Caco-2 (cell line): ENCODE measurements around the gene IDS. TPM values are rescaled to one million over a fixed set of nuclear protein-coding genes. Genes with fewer than 3 reads are reported as not detected.

ENCODE experiments used
- BruUV-seq: library from RNA; stranded (reverse); fragments of 400-500 nt; replicated peaks from 2 replicates; lab custom pipeline; 2021; lab: Mats Ljungman, UMichigan
- CTCF ChIA-PET: fragments of 300-600 bp; sonication (Branson Sonifier 250); formaldehyde crosslinking; loops from one replicate; lab custom pipeline; 2022; ENCODE audit warnings: antibody characterized with exemption; lab: Charles Lee
- POLR2A ChIA-PET: fragments of 300-600 bp; sonication (Branson Sonifier 250); formaldehyde crosslinking; loops from one replicate; lab custom pipeline; 2022; ENCODE audit warnings: antibody characterized with exemption; lab: Charles Lee
- DNase-seq, 2 experiments: peaks; one replicate each; pipeline versions ENCODE4 v3.0.0 to v3.0.0-alpha.2; 2020 to 2022
- H3K27me3 ChIP-seq: replicated peaks from 2 replicates; pipeline ENCODE4 v1.6.0; 2011; ENCODE audit warnings: low read length; ENCODE audit not compliant: control insufficient read depth, insufficient read depth
- H3K36me3 ChIP-seq: 2 replicates; pipeline ENCODE4 v1.5.1; 2011; ENCODE audit warnings: low read length; ENCODE audit not compliant: control insufficient read depth, insufficient read depth
- H3K4me1 ChIP-seq: fragments of 250-450 bp; sonication (Bioruptor Pico); 2 replicates; pipeline ENCODE4 v1.5.1; 2020; ENCODE audit warnings: mild to moderate bottlenecking
- H3K4me3 ChIP-seq: 2 replicates; pipeline ENCODE4 v1.5.1; 2011; ENCODE audit warnings: low read depth, mild to moderate bottlenecking, control low read depth, low read length
- H3K9me3 ChIP-seq: fragments of 250-450 bp; sonication (Bioruptor Pico); 2 replicates; pipeline ENCODE4 v1.5.1; 2020; ENCODE audit warnings: mild to moderate bottlenecking, moderate library complexity
- H3K27ac Mint-ChIP-seq: one replicate; pipeline ENCODE4 v1.8.0; 2022; ENCODE audit warnings: mixed read lengths; ENCODE audit not compliant: unreplicated experiment
- H3K27me3 Mint-ChIP-seq: one replicate; pipeline ENCODE4 v1.8.0; 2022; ENCODE audit warnings: mixed read lengths; ENCODE audit not compliant: insufficient read depth, unreplicated experiment
- H3K36me3 Mint-ChIP-seq: one replicate; pipeline ENCODE4 v1.8.0; 2022; ENCODE audit warnings: mild to moderate bottlenecking, mixed read lengths; ENCODE audit not compliant: insufficient read depth, unreplicated experiment
- H3K4me1 Mint-ChIP-seq: one replicate; pipeline ENCODE4 v1.8.0; 2022; ENCODE audit warnings: low read depth, mixed read lengths; ENCODE audit not compliant: unreplicated experiment
- H3K4me3 Mint-ChIP-seq: one replicate; pipeline ENCODE4 v1.8.0; 2022; ENCODE audit warnings: mild to moderate bottlenecking, moderate library complexity, mixed read lengths; ENCODE audit not compliant: unreplicated experiment
- H3K9me3 Mint-ChIP-seq: one replicate; pipeline ENCODE4 v1.8.0; 2022; ENCODE audit warnings: mixed read lengths; ENCODE audit not compliant: unreplicated experiment
- CTCF ChIP-seq, 2 experiments: fragments of 200-600 bp in 1 of 2; IDR thresholded peaks; 1 replicate in 1 of 2; 2 replicates in 1 of 2; pipeline versions ENCODE4 v1.5.1 to v1.8.0; 2011 to 2022; ENCODE audit warnings: antibody characterized with exemption in 1 of 2, control low read depth in 1 of 2, inconsistent platforms in 1 of 2, low read depth in 1 of 2, low read length in 1 of 2, mild to moderate bottlenecking in 1 of 2, moderate library complexity in 1 of 2; ENCODE audit not compliant: insufficient read depth in 1 of 2, severe bottlenecking in 1 of 2, unreplicated experiment in 1 of 2
- intact Hi-C: fragments of 100-400 bp; cut with micrococcal nuclease; formaldehyde crosslinking; loops from one replicate; pipeline ENCODE4 v1.10.0; 2022; ENCODE audit not compliant: unreplicated experiment
- total RNA-seq: library from RNA; stranded (reverse); gene quantifications from 2 replicates; pipeline ENCODE4 v1.2.3, GENCODE V29; 2022

IDS gene
- total RNA-seq, 1 experiment from 2014 or later = 35.1 TPM

DNA sequence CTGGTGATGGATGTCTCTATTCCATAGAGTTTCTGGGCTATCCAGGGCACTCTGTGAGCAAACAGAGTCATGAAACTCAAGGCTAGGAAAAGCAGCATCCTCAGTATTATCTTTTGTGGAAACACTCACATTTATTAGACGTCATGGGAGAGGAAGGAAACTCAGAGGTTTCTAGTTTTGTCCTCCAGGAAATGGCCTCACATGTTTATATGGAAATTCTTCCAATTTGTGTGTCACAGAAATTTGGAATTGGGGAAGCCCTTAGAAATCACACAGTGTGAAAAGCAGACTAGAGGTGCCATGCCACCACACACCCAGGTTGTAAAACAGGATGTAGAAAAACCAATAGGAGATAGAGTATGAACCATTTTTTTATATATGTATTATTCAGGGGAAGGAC is 31.1 kb downstream of the IDS start:
- no peaks in the 10 kb centered on the region for H3K4me1 ChIP-seq
- no peaks in the 10 kb centered on the region for H3K9me3 ChIP-seq
- ChIA-PET CTCF (no interaction called here), POLR2A (no interaction called here)
- H3K36me3 Mint-ChIP-seq = peaks cover 10% of the 10 kb centered on the region
- no peaks in the 10 kb centered on the region for H3K27me3 ChIP-seq
- no peak overlapping the region for H3K27ac Mint-ChIP-seq
- H3K27me3 Mint-ChIP-seq = no peaks in the 10 kb centered on the region
- no peaks in the 10 kb centered on the region for H3K36me3 ChIP-seq
- no TSS peak for BruUV-seq
- no peak for DNase-seq
- no peaks in the 10 kb centered on the region for H3K9me3 Mint-ChIP-seq
- intact Hi-C loops = loop anchor here (5.0 to 10.0 kb wide), 2 partner anchors 187 to 789 kb away; no protein-coding TSS in a partner anchor
- H3K4me3 Mint-ChIP-seq = no peak overlapping the region
- H3K4me1 Mint-ChIP-seq = no peaks in the 10 kb centered on the region
- no peak overlapping the region for H3K4me3 ChIP-seq
- TF ChIP-seq CTCF (IDR thresholded peaks at IDR 0.05; ENCODE audit: insufficient read depth in 1 of 2, low read depth in 1 of 2, low read length in 1 of 2, severe bottlenecking in 1 of 2, unreplicated experiment in 1 of 2) = no peak

DNA sequence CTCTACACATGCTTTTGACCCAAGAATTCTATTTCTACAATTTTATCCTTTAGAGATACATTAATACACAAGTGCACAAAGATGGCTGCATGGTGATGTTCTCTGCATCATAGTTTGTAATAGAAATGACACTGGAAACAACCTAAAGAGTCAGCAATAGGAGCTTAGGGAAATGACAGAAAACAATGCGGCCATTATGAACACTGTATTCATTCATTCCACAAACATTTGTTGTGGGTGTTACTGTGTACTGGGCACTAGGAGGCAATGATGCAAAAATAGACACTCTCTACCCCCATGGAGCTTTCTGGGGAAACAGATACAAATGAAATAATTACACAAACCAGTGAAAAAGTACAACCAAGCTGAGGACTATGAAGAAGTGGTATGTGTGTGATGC is 32.0 kb downstream of the IDS start:
- H3K9me3 Mint-ChIP-seq = no peaks in the 10 kb centered on the region
- intact Hi-C loops = loop anchor here (5.0 to 10.0 kb wide), 2 partner anchors 186 to 788 kb away; no protein-coding TSS in a partner anchor

GRCh38 chrX:149472625-149473024 is 32.5 kb downstream of the IDS start:
- Histone ChIP-seq H3K9me3 (no peaks in the 10 kb centered on the region), H3K4me3 (no peak overlapping the region), H3K27me3 (no peaks in the 10 kb centered on the region), H3K4me1 (no peaks in the 10 kb centered on the region), H3K36me3 (no peaks in the 10 kb centered on the region)
- BruUV-seq = no TSS peak
- Mint-ChIP-seq H3K4me1 (no peaks in the 10 kb centered on the region), H3K9me3 (no peaks in the 10 kb centered on the region), H3K36me3 (no peaks in the 10 kb centered on the region), H3K27ac (no peak overlapping the region), H3K27me3 (no peaks in the 10 kb centered on the region), H3K4me3 (no peak overlapping the region)
- CTCF ChIA-PET = no interaction called here
- no peak for DNase-seq
- intact Hi-C loops = loop anchor here (5.0 to 10.0 kb wide), 2 partner anchors 185 to 788 kb away; no protein-coding TSS in a partner anchor
- POLR2A ChIA-PET = no interaction called here
- no peak for TF ChIP-seq CTCF (IDR thresholded peaks at IDR 0.05; ENCODE audit: insufficient read depth in 1 of 2, low read depth in 1 of 2, low read length in 1 of 2, severe bottlenecking in 1 of 2, unreplicated experiment in 1 of 2)

More for the DNA sequence above, 32.0 kb downstream of the IDS start:
- no peak for TF ChIP-seq CTCF (IDR thresholded peaks at IDR 0.05; ENCODE audit: insufficient read depth in 1 of 2, low read depth in 1 of 2, low read length in 1 of 2, severe bottlenecking in 1 of 2, unreplicated experiment in 1 of 2)
- H3K36me3 ChIP-seq = no peaks in the 10 kb centered on the region
- ChIA-PET CTCF (no interaction called here), POLR2A (no interaction called here)
- no peaks in the 10 kb centered on the region for H3K4me1 ChIP-seq
- no peaks in the 10 kb centered on the region for H3K9me3 ChIP-seq
- DNase-seq = no peak
- no peaks in the 10 kb centered on the region for H3K4me1 Mint-ChIP-seq
- H3K4me3 Mint-ChIP-seq = no peak overlapping the region
- no peak overlapping the region for H3K4me3 ChIP-seq
- no peak overlapping the region for H3K27ac Mint-ChIP-seq
- H3K27me3 ChIP-seq = no peaks in the 10 kb centered on the region
- H3K27me3 Mint-ChIP-seq = no peaks in the 10 kb centered on the region
- BruUV-seq = no TSS peak
- H3K36me3 Mint-ChIP-seq = peaks cover 4% of the 10 kb centered on the region
